DND-41 (cell line): ENCODE data around the gene GRID1.

Experiments used
- ATAC-seq: fragments of 200-7000 bp; cut with Tn5 transposase; 3 replicates; pipeline ENCODE4 v1.9.1; 2021; ENCODE audit warnings: low read depth; ENCODE audit not compliant: insufficient read depth
- DNase-seq: peaks from one replicate; pipeline ENCODE4 v3.0.0-alpha.2; 2020
- H2AFZ ChIP-seq: 2 replicates; pipeline ENCODE4 v1.6.0; 2012; ENCODE audit warnings: low read depth, low read length
- H3K27ac ChIP-seq: 2 replicates; pipeline ENCODE4 v1.5.1; 2012; ENCODE audit warnings: low read length, inconsistent platforms
- H3K27me3 ChIP-seq: fragments of 200-600 bp; sonication (generic); 2 replicates; pipeline ENCODE4 v1.6.0; 2012; ENCODE audit warnings: low read length, mild to moderate bottlenecking, inconsistent platforms; ENCODE audit not compliant: insufficient read depth, poor library complexity
- H3K36me3 ChIP-seq: 2 replicates; pipeline ENCODE4 v1.5.1; 2012; ENCODE audit warnings: low read length, inconsistent platforms; ENCODE audit not compliant: insufficient read depth
- H3K4me1 ChIP-seq: 2 replicates; pipeline ENCODE4 v1.5.1; 2012; ENCODE audit warnings: mild to moderate bottlenecking, low read length; ENCODE audit not compliant: insufficient read depth
- H3K4me2 ChIP-seq: 2 replicates; pipeline ENCODE4 v1.6.0; 2012; ENCODE audit warnings: mild to moderate bottlenecking, moderate library complexity, low read length, inconsistent platforms; ENCODE audit not compliant: insufficient read depth
- H3K4me3 ChIP-seq, 2 experiments: fragments of 200-600 bp in 1 of 2; shearing (Covaris generic) in 1 of 2; 2 replicates each; pipeline ENCODE4 v1.5.1; 2012 to 2016; ENCODE audit warnings: inconsistent platforms in 2 of 2, low read length in 2 of 2, mild to moderate bottlenecking in 2 of 2, low read depth in 1 of 2, moderate library complexity in 1 of 2
- H3K79me2 ChIP-seq: 2 replicates; pipeline ENCODE4 v1.6.0; 2012; ENCODE audit warnings: low read length, inconsistent platforms; ENCODE audit not compliant: insufficient read depth
- H3K9ac ChIP-seq: 2 replicates; pipeline ENCODE4 v1.6.0; 2012; ENCODE audit warnings: low read depth, mild to moderate bottlenecking, inconsistent platforms, low read length, moderate library complexity
- H3K9me3 ChIP-seq: 2 replicates; pipeline ENCODE4 v1.5.1; 2012; ENCODE audit warnings: low read length, moderate library complexity, mild to moderate bottlenecking, inconsistent platforms; ENCODE audit not compliant: insufficient read depth, severe bottlenecking
- H4K20me1 ChIP-seq: 2 replicates; pipeline ENCODE4 v1.6.0; 2012; ENCODE audit warnings: low read length; ENCODE audit not compliant: insufficient read depth
- EZH2 ChIP-seq: IDR thresholded peaks from 3 replicates; pipeline ENCODE4 v1.6.1; 2012; ENCODE audit warnings: borderline replicate concordance, low read depth, mild to moderate bottlenecking, moderate library complexity, low read length, inconsistent platforms; ENCODE audit not compliant: severe bottlenecking
- TF ChIP-seq, protein P1 (sequence below): IDR thresholded peaks from 2 replicates; pipeline ENCODE4 v1.5.1; 2012; ENCODE audit warnings: borderline replicate concordance, low read length, moderate library complexity, mild to moderate bottlenecking; ENCODE audit not compliant: poor library complexity, severe bottlenecking; ENCODE audit errors: extremely low read depth

The GRID1 gene

DNA sequence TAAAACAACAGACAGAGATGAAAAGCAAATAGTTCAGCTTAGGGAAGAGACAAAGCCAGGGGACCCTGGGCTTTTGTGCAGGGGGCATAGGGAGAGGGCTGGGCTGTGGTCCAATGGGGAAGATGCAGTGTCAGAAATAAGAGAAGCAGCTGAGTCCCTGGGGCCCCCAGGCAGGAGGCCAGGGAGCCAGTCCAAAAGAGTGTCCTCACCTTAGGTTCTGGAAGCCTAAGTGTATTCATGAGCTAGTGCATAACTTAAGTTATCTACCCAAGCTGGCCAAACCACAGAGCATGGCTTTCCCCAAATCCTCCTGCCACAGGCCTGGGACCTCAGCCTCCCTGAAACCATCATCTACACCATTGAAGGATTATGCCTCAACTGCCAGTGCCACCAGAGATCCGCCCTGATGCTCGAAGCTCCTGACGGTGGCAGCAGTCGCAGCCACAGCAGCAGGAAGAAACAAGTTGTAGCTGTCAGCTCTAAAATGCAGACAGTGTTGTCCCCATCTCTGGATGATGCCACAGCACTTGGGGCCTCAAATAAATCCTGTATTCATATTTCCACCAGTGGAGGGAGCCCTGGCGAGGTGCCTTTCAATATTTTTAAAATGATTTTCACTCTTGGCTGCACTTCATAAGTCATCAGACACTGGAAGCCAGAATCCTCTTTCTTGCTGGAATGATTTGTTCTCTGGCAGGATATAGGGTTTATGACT is 574.6 kb downstream of the GRID1 start:
- no peak for DNase-seq
- H3K9ac ChIP-seq: no peak overlapping the region
- no peak overlapping the region for H2AFZ ChIP-seq
- H4K20me1 ChIP-seq: no peaks in the 10 kb centered on the region
- H3K36me3 ChIP-seq: no peaks in the 10 kb centered on the region
- TF ChIP-seq EZH2: no peak
- TF ChIP-seq, protein P1, sequence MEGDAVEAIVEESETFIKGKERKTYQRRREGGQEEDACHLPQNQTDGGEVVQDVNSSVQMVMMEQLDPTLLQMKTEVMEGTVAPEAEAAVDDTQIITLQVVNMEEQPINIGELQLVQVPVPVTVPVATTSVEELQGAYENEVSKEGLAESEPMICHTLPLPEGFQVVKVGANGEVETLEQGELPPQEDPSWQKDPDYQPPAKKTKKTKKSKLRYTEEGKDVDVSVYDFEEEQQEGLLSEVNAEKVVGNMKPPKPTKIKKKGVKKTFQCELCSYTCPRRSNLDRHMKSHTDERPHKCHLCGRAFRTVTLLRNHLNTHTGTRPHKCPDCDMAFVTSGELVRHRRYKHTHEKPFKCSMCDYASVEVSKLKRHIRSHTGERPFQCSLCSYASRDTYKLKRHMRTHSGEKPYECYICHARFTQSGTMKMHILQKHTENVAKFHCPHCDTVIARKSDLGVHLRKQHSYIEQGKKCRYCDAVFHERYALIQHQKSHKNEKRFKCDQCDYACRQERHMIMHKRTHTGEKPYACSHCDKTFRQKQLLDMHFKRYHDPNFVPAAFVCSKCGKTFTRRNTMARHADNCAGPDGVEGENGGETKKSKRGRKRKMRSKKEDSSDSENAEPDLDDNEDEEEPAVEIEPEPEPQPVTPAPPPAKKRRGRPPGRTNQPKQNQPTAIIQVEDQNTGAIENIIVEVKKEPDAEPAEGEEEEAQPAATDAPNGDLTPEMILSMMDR: peak; percentile 40
- no peaks in the 10 kb centered on the region for H3K9me3 ChIP-seq
- H3K79me2 ChIP-seq: no peaks in the 10 kb centered on the region
- H3K4me3 ChIP-seq: no peak overlapping the region
- H3K27me3 ChIP-seq: peaks cover 5% of the 10 kb centered on the region
- H3K27ac ChIP-seq: no peak overlapping the region
- H3K4me2 ChIP-seq: no peak overlapping the region
- no peak for ATAC-seq
- no peaks in the 10 kb centered on the region for H3K4me1 ChIP-seq

DNA sequence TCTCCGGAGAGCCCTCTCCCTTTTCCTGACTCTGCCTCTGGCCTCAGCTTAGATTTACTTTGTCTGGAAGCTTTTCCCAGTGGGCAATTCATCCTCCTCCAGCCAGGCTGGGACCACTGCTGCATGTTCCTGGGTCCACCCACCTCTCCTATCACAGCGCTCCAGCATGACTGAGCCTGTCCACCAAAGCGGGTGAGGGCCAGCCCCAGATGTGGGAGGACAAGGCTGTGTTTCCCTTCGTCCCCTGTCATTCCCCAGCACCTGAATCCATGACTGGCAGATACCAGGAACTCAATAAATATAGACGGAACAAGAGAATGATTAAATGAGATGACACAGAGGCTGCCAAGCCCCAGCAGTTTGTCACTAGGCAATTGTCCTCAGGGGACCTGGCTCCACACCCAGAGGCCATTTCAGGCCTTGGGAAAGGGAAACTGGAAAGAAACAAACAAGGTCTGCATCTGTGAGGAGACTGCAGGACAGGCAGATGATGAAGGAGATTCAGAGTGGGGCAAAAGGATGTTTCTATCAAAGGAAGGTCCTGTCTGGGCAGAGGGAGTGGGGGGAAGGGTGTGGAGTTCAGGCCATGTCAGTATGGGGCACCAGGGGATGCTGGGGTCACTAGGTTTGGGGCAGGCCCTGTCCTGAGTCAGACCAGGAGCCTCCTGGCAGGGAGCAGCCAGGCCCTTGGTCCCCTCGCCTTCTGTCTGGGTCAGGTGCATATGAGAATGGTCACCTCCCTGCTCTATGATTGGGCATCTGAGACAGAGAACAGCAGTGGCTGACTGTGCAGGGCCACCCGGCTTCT is 576.4 kb downstream of the GRID1 start:
- H3K36me3 ChIP-seq: no peaks in the 10 kb centered on the region
- no peak overlapping the region for H2AFZ ChIP-seq
- no peaks in the 10 kb centered on the region for H4K20me1 ChIP-seq
- ATAC-seq: no peak
- no peak for DNase-seq
- no peaks in the 10 kb centered on the region for H3K79me2 ChIP-seq
- no peak overlapping the region for H3K4me2 ChIP-seq
- no peak overlapping the region for H3K27ac ChIP-seq
- no peak overlapping the region for H3K4me3 ChIP-seq
- H3K4me1 ChIP-seq: no peaks in the 10 kb centered on the region
- no peak overlapping the region for H3K9ac ChIP-seq
- H3K27me3 ChIP-seq: no peaks in the 10 kb centered on the region
- H3K9me3 ChIP-seq: no peaks in the 10 kb centered on the region
- TF ChIP-seq, protein P1: no peak
- no peak for TF ChIP-seq EZH2

DNA sequence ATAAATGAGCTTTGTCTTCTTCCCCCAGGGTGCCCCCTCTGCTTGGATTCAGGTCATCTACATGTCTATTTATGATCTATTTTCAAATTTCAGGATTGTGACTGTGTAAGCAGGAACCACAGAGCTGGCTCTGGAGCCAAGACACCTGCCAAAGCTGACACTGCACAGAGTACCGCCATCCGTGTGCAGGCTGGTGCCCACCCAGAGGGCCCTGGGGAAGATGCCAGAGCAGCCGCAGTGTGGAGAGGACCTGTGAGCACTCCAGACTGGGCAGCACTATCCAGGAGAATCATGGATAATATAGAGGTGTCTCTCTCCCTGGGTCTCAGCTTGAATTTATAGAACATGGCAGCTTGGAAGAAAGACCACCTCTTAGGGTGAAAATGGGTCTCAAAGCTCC is 577.5 kb downstream of the GRID1 start:
- Histone ChIP-seq H3K79me2 (no peaks in the 10 kb centered on the region), H3K4me3 (no peak overlapping the region), H3K27me3 (no peaks in the 10 kb centered on the region), H4K20me1 (no peaks in the 10 kb centered on the region), H3K9me3 (no peaks in the 10 kb centered on the region), H3K36me3 (no peaks in the 10 kb centered on the region), H3K9ac (no peak overlapping the region), H3K4me2 (no peak overlapping the region), H2AFZ (no peak overlapping the region), H3K27ac (no peak overlapping the region), H3K4me1 (no peaks in the 10 kb centered on the region)
- TF ChIP-seq, protein P1: no peak
- TF ChIP-seq EZH2: no peak
- DNase-seq: no peak
- ATAC-seq: no peak
